ENCODE measurements around the gene RELA.

DNA sequence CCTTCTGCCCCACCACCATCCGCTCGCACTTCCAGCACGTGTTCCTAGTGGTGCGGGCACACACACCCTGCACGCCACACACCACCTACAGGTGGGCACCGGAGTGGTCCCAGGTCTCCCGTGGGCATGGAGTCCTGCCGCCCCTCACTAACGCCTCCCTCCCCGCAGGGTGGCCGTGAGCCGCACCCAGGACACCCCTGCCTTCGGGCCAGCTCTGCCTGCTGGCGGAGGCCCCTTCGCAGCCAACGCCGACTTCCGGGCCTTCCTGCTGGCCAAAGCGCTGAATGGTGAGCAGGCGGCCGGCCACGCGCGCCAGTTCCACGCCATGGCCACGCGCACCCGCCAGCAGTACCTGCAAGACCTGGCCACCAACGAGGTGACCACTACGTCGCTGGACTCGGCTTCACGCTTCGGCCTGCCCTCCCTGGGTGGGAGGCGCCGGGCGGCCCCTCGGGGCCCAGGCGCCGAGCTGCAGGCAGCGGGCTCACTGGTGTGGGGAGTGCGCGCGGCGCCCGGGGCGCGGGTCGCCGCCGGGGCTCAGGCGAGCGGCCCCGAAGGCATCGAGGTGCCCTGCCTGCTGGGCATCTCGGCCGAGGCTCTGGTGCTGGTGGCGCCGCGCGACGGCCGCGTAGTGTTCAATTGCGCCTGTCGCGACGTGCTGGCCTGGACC, 16.3 kb downstream of the RELA start:
- TF ChIP-seq, protein P1, sequence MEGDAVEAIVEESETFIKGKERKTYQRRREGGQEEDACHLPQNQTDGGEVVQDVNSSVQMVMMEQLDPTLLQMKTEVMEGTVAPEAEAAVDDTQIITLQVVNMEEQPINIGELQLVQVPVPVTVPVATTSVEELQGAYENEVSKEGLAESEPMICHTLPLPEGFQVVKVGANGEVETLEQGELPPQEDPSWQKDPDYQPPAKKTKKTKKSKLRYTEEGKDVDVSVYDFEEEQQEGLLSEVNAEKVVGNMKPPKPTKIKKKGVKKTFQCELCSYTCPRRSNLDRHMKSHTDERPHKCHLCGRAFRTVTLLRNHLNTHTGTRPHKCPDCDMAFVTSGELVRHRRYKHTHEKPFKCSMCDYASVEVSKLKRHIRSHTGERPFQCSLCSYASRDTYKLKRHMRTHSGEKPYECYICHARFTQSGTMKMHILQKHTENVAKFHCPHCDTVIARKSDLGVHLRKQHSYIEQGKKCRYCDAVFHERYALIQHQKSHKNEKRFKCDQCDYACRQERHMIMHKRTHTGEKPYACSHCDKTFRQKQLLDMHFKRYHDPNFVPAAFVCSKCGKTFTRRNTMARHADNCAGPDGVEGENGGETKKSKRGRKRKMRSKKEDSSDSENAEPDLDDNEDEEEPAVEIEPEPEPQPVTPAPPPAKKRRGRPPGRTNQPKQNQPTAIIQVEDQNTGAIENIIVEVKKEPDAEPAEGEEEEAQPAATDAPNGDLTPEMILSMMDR (IDR thresholded peaks at IDR 0.05) = no peak
- no peak for TF ChIP-seq EZH2 (IDR thresholded peaks at IDR 0.05; ENCODE audit: borderline replicate concordance, insufficient read depth, low read depth, low read length, poor library complexity, severe bottlenecking)

All from B cell (primary cell).